ENCODE data around the gene FBXO44.

DNA sequence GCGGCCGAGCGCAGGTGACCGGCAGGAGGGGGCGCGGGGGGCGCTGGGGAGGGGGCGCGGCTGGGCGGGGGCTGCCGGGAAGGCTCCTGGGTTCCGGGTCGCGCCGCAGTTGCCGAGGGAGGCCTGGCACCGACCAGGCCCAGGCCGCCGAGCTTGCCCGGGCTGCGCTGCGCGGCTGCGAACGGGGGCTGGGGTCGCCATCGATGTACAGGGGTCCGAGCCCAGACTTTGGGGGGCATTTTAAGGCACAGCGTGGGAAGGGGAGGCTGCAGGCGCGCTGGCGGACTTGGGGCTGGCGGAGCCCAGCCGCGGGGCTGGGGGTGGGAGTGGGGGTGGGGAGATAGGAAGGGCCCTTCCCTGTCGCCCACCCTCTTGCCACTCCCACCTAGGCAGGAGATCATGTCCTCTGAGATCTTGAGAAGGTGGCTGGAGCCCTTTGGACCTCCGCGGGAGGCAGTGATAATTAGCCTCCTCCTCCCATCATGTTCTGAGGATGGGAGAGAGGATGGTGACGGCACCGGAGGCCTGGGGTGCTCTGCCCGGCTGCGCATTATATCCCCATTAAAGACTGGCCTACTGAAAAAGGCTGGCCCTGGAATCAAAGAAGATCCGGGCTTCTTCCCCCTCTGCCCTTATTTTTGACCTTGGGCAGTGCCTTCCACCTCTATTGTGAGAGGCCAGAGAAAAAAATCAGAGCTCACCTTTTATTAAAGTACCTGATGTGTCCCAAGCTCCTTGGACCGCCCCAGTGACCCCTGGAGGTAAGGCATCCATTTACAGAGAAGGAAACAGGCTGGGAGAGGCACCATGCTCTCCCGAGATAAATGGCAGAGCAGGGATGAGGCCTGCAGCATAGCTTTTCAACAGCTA is 497 bp downstream of the FBXO44 start:
- TF ChIP-seq CTCF (tag by site-specific recombination; IDR thresholded peaks at IDR 0.05) (no peak), ZNF843 (tag by site-specific recombination; IDR thresholded peaks at IDR 0.05) (no peak), ZNF175 (tag by site-specific recombination; IDR thresholded peaks at IDR 0.05) (no peak), ZBTB44 (tag by site-specific recombination; IDR thresholded peaks at IDR 0.05) (no peak), ZNF274 (IDR thresholded peaks at IDR 0.05; ENCODE audit: low read length) (no peak), ZNF274 (tag by site-specific recombination; IDR thresholded peaks at IDR 0.05; ENCODE audit: borderline replicate concordance) (no peak), ZNF792 (tag by site-specific recombination; IDR thresholded peaks at IDR 0.05) (no peak)
- TF ChIP-seq, protein P1, sequence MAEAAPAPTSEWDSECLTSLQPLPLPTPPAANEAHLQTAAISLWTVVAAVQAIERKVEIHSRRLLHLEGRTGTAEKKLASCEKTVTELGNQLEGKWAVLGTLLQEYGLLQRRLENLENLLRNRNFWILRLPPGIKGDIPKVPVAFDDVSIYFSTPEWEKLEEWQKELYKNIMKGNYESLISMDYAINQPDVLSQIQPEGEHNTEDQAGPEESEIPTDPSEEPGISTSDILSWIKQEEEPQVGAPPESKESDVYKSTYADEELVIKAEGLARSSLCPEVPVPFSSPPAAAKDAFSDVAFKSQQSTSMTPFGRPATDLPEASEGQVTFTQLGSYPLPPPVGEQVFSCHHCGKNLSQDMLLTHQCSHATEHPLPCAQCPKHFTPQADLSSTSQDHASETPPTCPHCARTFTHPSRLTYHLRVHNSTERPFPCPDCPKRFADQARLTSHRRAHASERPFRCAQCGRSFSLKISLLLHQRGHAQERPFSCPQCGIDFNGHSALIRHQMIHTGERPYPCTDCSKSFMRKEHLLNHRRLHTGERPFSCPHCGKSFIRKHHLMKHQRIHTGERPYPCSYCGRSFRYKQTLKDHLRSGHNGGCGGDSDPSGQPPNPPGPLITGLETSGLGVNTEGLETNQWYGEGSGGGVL (tag by site-specific recombination; IDR thresholded peaks at IDR 0.05): no peak
- TF ChIP-seq, protein P2, sequence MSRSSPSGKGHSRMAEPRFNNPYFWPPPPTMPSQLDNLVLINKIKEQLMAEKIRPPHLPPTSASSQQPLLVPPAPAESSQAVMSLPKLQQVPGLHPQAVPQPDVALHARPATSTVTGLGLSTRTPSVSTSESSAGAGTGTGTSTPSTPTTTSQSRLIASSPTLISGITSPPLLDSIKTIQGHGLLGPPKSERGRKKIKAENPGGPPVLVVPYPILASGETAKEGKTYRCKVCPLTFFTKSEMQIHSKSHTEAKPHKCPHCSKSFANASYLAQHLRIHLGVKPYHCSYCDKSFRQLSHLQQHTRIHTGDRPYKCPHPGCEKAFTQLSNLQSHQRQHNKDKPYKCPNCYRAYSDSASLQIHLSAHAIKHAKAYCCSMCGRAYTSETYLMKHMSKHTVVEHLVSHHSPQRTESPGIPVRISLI (tag by site-specific recombination; IDR thresholded peaks at IDR 0.05): no peak
